K562 (cell line): Measurements from ENCODE around the gene MTERF4. TPM values are rescaled to one million over a fixed set of nuclear protein-coding genes. Genes with fewer than 3 reads are reported as not detected.

Source experiments
- CHD7 ChIP-seq: fragments of 200-600 bp; sonication (generic); IDR thresholded peaks from one replicate; pipeline ENCODE4 v1.6.1; 2012; ENCODE audit warnings: mild to moderate bottlenecking, low read depth, low read length, inconsistent platforms
- ELK1 ChIP-seq: sonication (generic); formaldehyde crosslinking; IDR thresholded peaks from 2 replicates; pipeline ENCODE4 v1.8.1; 2022; ENCODE audit warnings: missing genetic modification reagents
- ETV1 ChIP-seq: fragments of 450-650 bp; conservative IDR thresholded peaks from 2 replicates; pipeline ENCODE4 v1.6.1; 2016; ENCODE audit warnings: missing genetic modification characterization, control low read depth, low read depth, missing compliant biosample characterization
- GTF2A2 ChIP-seq: IDR thresholded peaks from 2 replicates; pipeline ENCODE4 v1.6.1; 2016; ENCODE audit warnings: mild to moderate bottlenecking, missing genetic modification characterization, missing compliant biosample characterization
- HMBOX1 ChIP-seq: sonication (generic); IDR thresholded peaks from 2 replicates; pipeline ENCODE4 v1.6.1; 2016
- HMG20A ChIP-seq: fragments of 450-650 bp; formaldehyde crosslinking; conservative IDR thresholded peaks from 2 replicates; pipeline ENCODE4 v1.4.0; 2020; ENCODE audit warnings: mild to moderate bottlenecking, mixed read lengths
- JUND ChIP-seq, 2 experiments: IDR thresholded peaks; 2 replicates in 1 of 2; 3 replicates in 1 of 2; pipeline ENCODE4 v1.6.1; 2011; ENCODE audit warnings: borderline replicate concordance in 2 of 2, low read depth in 2 of 2, low read length in 2 of 2, improper control_type of control experiment in 1 of 2, missing biosample characterization in 1 of 2, missing genetic modification characterization in 1 of 2, missing genetic modification reagents in 1 of 2
- MECOM ChIP-seq: fragments of 250-450 bp; sonication (Bioruptor Pico); IDR thresholded peaks from 2 replicates; pipeline ENCODE4 v1.8.0; 2022; ENCODE audit warnings: inconsistent platforms
- MXI1 ChIP-seq: IDR thresholded peaks from 2 replicates; pipeline ENCODE4 v1.6.1; 2011; ENCODE audit warnings: low read depth, mild to moderate bottlenecking, improper control_type of control experiment, low read length
- PML ChIP-seq: IDR thresholded peaks from 2 replicates; pipeline ENCODE4 v1.6.1; 2012; ENCODE audit warnings: low read length, inconsistent platforms
- RBBP5 ChIP-seq: fragments of 200-600 bp; sonication (generic); IDR thresholded peaks from 2 replicates; pipeline ENCODE4 v1.6.1; 2012; ENCODE audit warnings: borderline replicate concordance, mild to moderate bottlenecking, low read length, control low read depth, inconsistent platforms; ENCODE audit not compliant: insufficient read depth, poor library complexity, severe bottlenecking
- THRA ChIP-seq: fragments of 450-650 bp; IDR thresholded peaks from 2 replicates; pipeline ENCODE4 v1.6.1; 2017; ENCODE audit warnings: mild to moderate bottlenecking, moderate library complexity
- ZSCAN32 ChIP-seq: fragments of 450-650 bp; formaldehyde crosslinking; IDR thresholded peaks from 2 replicates; pipeline ENCODE4 v1.4.0; 2020; ENCODE audit warnings: mild to moderate bottlenecking, moderate library complexity
- polyA plus RNA-seq, 8 experiments: library from polyadenylated mRNA; depleted of rRNA in 4 of 8; stranded (reverse) in 5 of 8; unstranded in 3 of 8; fragments of >200 nt; fragmentation: Nextera tagmentation in 2 of 8; fragmentation: Illumina TruSeq in 1 of 8; extraction: Ambion mirVana in 2 of 8; extraction: Trizol in 1 of 8; gene quantifications; 2 replicates each; pipeline versions ENCODE4 v1.2.1 to v1.2.3, GENCODE V29; 2011 to 2014; ENCODE audit warnings: inconsistent platforms in 1 of 8, missing spikeins in 1 of 8
- total RNA-seq, 7 experiments: library from RNA; depleted of rRNA in 6 of 7; stranded (reverse); fragments of >200 nt in 6 of 7; fragmentation: Illumina TruSeq in 2 of 7; extraction: Trizol in 2 of 7; gene quantifications; 2 replicates each; pipeline versions ENCODE4 v1.2.1 to v1.2.3, GENCODE V29; 2011 to 2021; ENCODE audit warnings: low replicate concordance in 1 of 7

Gene MTERF4
- total and polyA plus RNA-seq, 9 of the 15 experiments (the other 6 are each of a cell fraction or from before 2014, with no cell fraction given): 15.3 to 29.6 (median 21.2) TPM

GRCh38 chr2:241126771-241127202 is 24.7 kb upstream of the MTERF4 start (continued):
- TF ChIP-seq CHD7 (no peak), ZSCAN32 (CRISPR knock-in tag) (no peak), PML (no peak), HMG20A (CRISPR knock-in tag) (no peak), MECOM (CRISPR knock-in tag) (no peak), GTF2A2 (tag) (no peak), THRA (no peak), HMBOX1 (no peak), ETV1 (tag) (no peak), JUND (IDR thresholded peaks at IDR 0.05; ENCODE audit: borderline replicate concordance, low read depth, low read length) (no peak), JUND (tag; IDR thresholded peaks at IDR 0.05; ENCODE audit: borderline replicate concordance, low read depth, low read length) (no peak), ELK1 (no peak), RBBP5 (no peak), MXI1 (no peak)
